Muscle of arm (tissue), 12 donors: ENCODE data around the gene HK1. TPM values are rescaled to one million over a fixed set of nuclear protein-coding genes. Genes with fewer than 3 reads are reported as not detected.
A peak's percentile ranks its signal among the peaks of the same experiment; 100 is the strongest.

ENCODE experiments used
- DNase-seq: peaks from one replicate; pipeline ENCODE4 v3.0.0-alpha.2; 2013
- polyA plus RNA-seq, 12 donors: library from polyadenylated mRNA; unstranded; fragments of 120-200 nt; gene quantifications; one replicate each; pipeline ENCODE4 v1.2.1, GENCODE V29; 2013; ENCODE audit not compliant: insufficient read length in 12 of 12

Gene HK1
- polyA plus RNA-seq, 12 donors, result 20.9 to 50.4 (median 31.1) TPM; not detected in 1

DNA sequence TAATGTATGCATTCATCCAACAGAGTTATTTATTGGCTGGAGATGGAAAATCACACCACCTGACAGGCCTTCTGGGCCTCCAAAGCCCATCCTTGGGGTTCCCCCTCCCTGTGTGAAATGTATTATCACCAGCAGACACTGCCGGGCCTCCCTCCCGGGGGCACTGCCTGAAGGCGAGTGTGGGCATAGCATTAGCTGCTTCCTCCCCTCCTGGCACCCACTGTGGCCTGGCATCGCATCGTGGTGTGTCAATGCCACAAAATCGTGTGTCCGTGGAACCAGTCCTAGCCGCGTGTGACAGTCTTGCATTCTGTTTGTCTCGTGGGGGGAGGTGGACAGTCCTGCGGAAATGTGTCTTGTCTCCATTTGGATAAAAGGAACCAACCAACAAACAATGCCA lies 123.1 kb downstream of the HK1 start:
- no peak for DNase-seq

DNA sequence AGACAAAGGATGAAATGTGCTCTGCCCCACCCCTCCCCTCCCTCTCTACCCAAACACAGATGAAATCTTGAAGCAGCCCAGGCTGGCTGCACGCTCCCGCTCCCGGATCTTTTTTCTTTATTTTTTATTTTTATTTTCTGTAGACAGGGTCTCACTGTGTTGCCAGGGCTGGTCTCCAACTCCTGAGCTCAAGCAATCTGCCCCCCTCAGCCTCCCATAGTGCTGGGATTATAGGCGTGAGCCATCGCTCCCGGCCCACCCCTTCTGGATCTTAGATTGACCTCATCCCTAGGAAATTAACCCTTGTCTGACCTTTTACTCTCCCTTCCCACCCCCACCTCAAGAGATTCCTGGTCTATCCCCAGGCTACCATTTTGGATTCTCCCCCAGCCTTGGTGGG lies 124.1 kb downstream of the HK1 start:
- no peak for DNase-seq

GRCh38 chr10:69403066-69403465 lies 124.8 kb downstream of the HK1 start:
- DNase-seq, result no peak

DNA sequence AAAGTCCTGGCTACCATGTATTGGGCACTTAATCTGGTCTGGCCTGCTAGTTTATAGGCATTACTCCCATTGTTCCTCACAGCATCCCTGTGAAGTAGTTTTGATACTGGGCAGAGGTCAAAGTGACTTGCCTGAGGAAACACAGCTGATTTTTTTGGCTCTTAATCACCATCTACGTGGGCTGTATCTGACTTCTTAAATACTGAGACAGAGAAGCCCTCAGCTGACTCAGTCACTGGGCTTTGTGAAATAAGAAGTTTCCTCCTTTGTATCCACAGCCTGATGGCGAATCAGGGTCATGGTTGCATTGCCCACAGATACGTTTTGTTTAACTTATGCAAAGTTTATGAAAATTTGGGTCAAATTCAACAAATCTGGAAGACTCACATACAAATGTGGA lies 125.2 kb downstream of the HK1 start:
- no peak for DNase-seq

DNA sequence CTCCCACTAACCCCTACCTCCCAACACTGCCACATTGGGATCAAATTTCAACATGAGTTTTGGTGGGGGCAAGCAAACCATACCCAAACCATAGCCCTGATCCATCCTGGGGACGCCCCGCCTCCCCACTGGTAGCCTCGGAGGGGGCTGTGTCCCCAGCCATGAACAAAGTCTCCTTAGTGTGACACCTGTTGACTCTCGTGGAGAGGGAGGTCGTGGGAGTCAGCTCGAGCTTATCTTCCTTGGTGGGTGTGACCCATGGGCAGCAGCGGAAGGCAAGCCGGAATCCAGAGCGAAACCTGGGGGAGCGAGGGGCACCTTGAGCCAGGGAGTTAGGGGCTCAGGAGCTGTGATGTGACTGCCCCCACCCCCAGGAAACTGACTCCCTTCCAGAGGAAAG lies 126.5 kb downstream of the HK1 start:
- no peak for DNase-seq

DNA sequence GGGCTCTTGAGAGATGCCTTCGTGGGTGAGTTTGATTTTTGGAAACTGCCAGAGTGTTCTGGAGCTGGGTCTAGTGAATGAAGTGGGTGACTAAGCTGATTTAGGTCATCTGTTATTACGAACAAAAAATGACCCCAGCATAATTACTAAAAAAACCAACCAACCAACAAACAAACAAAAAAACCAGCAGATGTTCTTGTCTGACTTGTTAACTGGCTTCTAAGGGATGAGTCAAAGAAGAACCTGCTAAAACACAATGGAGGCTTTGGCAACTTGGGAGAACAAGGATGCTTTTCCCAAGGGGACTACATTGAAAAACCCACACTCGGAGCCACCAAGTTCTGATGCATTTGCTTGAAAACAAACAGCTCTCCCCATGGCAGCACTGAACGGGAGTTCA lies 126.9 kb downstream of the HK1 start:
- DNase-seq, result no peak

DNA sequence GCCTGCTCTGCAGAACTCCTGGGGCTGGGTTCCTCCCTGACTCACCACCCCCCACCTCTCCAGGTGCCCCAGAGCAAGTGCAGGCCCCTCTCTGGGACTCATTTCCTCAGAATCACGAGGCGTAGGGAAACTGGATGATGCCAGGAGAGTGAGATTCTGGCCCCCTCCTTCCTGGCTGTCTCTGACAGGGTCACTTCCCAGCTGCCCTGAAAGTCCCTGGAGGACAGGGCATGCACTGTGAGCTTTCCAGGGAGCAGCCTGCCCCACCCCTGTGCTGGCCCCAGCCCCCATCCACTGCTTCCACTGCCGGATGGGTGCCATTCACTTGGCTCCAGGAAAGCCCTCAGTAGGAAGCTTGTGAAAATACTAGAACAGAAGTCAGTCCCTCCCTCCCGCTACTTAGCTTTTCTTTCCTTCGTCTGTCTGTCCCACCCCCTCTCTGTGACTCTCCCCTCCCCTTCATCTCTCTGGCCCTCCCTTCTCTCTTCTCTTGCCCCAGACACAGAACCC lies 128.1 kb downstream of the HK1 start:
- no peak for DNase-seq

GRCh38 chr10:69406816-69407580 lies 128.7 kb downstream of the HK1 start:
- DNase-seq, result no peak

DNA sequence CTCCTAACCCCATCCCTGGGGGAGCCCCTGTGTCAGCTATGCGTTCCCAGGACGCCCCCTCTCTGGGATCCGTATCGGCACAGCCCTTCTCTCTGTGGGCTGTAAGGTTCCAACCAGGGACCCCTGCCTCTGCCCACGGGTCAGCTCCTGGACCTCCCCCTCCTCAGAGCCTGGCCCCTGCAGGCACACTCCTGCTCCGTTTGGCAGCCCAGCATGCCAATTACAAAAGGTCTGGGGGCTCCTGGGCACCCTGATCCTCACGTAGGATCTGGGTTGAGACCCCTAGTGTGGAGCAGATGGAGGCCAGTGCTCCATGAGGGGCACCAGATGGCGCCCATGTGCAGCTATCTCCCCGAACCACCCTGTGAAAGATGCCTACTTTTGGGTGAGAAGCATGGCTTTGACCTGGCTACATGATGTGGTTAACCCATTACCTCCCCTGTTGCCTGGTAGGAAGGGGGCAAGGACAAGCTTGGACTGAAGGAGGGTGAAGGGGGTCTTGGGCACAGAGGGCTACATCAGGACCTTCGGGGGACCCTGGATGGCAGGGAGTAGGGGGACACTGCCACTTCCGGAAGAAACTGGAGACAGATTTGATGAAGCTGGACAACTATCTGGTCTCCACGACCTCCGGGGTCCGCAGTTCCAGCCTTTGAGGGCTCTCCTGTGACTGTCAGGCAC lies 129.5 kb downstream of the HK1 start:
- DNase-seq, result no peak

GRCh38 chr10:69408318-69409175 lies 130.3 kb downstream of the HK1 start:
- peak; percentile 89 for DNase-seq

GRCh38 chr10:69409176-69409495 lies 130.8 kb downstream of the HK1 start:
- no peak for DNase-seq

DNA sequence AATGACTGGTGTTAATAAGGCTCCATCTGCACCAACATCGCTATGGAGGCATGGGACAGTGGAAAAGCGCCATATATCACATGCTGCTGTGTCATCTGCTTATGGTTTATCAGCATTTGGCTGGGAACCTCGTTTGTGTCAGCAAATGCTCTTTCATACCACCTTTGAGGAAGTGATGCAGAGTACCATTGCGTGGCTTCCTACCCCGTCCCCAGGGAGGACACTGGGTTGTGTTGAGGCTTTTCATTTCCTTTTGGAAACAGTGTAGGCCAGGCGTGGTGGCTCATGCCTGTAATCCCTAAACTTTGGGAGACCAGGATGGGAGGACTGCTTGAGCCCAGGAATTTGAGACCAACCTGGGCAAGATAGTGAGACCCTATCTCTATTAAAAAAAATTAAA lies 131.7 kb downstream of the HK1 start:
- DNase-seq, result no peak

DNA sequence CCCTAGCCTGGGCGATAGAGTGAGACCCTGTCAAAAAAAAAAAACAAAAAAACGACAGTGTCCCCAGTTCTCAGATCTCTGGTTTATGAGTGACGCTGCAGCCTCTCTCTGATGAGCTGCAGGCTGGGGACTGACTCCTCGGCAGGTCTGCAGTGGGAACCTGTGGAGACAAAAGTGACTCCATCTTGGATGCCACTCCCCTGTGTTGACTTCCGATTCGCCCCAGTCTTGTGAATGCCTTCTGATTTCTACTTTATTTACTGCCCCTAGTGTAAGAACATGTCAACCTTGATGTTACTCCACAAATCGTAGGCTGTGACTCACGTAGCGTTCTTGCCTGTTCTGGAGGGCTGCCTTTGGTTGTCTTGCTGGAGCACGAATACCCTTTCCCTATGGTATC lies 132.2 kb downstream of the HK1 start:
- no peak for DNase-seq

GRCh38 chr10:69411476-69411875 lies 133.2 kb downstream of the HK1 start:
- no peak for DNase-seq

- no peak for DNase-seq
Observed at GRCh38 chr10:69412232-69412790, 134.0 kb downstream of the HK1 start.

DNA sequence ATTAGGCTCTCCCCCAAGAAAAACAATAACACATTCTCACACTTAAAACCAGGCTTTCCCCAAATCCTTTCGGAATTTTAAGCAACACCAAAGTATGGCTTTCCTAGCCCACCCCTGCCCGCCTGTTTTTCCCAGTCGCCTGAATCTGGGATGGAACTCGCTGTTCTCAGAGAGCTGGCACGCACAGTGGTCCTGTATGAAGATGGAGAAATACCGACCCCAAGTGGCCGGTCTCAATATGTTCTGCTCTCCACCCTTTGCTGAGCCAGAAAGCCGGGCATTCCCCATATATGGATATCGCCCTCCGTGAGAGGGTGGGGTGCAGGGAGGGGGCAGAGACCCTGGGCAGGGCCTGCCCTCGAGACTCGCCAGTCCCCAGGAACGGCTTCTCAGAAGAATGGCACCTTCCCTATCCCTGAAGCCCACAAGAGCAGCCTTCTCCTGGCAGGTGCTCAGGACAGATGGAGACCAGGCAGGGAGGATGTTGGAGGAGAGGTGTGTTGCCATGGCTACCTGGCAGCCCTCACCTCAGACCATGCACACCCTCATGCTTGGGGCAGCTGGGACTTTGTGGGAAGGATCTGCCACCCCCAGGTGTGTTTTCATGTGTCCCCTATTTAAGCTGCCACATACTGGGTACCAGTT lies 135.0 kb downstream of the HK1 start:
- DNase-seq, result peak; percentile 63

DNA sequence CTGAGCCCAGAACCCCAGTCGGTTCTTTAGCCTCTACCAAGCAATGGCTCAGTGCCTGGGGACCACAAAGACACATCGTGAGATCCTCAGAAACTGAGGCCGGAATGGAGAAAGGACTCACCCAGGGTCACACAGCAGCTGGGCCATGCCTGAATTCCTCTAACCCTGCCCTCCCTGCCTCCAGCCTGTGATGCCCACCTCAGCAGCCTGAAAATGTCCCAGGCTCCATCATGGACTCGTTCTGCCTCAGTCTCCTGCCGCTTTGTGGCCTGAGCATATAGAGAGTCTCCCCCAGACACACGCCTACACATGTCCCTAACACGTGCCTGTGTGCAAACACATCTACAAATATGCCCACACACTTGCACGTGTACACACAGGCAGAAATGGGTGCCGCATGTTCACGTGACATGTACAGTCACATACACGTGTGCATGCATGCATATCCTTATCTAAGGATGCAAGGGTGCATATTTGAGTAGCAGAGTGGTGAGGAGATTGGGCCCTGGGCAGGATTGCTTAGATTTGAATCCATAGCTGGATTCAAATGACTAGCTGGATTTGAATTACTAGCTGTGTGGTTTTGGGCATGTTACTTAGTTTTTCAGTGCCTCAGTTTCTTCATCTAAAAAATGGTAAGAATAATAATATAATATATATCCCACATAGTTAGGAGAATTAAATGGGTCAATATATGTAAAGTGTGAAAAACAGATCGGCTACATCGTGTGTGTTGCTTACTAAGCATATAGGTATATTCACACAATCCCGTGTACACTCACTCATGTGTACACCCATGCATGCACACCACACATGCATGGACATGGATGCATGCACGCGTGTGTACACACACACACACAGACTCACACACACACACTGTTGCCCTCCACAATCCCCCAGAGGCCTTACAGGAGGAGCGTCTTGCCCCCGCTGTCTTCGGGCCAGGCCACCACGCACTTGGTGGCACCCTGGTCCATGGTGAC lies 136.0 kb downstream of the HK1 start:
- no peak for DNase-seq

DNA sequence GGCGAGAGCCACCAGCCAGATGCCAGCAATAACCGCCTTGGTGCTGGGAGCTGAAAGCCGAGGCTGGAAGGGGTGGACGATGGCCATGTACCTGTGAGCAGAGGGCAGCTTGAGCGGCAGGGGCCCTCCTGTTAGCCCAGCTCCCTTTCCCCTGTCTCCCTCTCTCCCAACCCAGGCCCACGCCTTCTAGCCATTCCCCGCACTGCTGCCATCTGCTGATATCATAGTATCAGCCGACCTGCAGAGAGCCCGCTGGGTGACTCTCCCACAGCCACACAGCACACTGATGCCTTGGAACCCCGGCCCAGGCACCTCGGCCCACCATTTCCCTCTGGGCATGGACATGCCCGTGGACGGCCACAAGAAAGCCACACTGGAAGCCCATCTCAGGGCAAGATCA lies 136.8 kb downstream of the HK1 start:
- DNase-seq, result no peak

GRCh38 chr10:69415951-69416350 lies 137.7 kb downstream of the HK1 start:
- DNase-seq, result no peak

DNA sequence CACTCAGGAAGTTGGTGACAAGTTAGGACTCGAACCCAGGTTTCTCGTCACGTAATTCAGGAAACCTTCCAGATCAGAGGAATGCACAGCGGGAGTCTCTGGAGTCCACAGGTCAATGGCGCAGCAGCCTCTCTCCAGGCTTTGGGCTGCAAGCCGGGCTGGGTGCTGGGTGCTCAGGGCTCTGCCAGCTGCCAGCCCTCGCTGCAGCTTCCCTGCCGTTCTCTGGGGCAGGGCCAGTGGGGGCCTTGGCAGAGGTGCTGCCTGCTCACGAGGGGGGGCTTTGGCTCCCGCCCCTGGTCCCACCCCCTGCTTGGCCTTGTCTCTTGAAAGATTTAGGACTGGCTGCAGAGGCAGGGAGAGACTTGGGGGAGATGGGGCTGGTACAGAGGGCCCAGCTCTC lies 138.4 kb downstream of the HK1 start, which contains the start of gene TACR2:
TSS of gene TACR2 (minus strand) at position 224 of the 400 bp plus-strand sequence. CDS start 595 bp downstream, outside the sequence.
- DNase-seq, result no peak
